Stimulated activated CD8-positive, alpha-beta memory T cell treated with anti-CD3 and anti-CD28 coated beads, Interleukin-2, amount 100 ng/mL, for 1 hour (primary cell): ENCODE data around the gene ELOF1.

ENCODE experiments used
- DNase-seq, 2 donors: peaks; one replicate each; pipeline ENCODE4 v3.0.0-alpha.2; 2020; ENCODE audit warnings: low read depth in 2 of 2

ELOF1 gene

GRCh38 chr19:11535792-11536595 is 23.0 kb downstream of the ELOF1 start:
- DNase-seq, result peak; percentile 64 to 70

- no peak for DNase-seq
These were observed 24.1 kb downstream of the ELOF1 start for GRCh38 chr19:11534948-11535347.

- no peak for DNase-seq
These were observed 24.5 kb downstream of the ELOF1 start for GRCh38 chr19:11534538-11534937.

GRCh38 chr19:11530432-11530831 is 28.6 kb downstream of the ELOF1 start:
- DNase-seq, result no peak

GRCh38 chr19:11528551-11529341 is 30.3 kb downstream of the ELOF1 start, which contains the start of gene ECSIT:
TSS of gene ECSIT (minus strand) at chr19:11529134. CDS start at chr19:11519170, 9,964 bp downstream.
- peak; percentile 82 to 84 for DNase-seq

- DNase-seq, result no peak
These were observed 39.9 kb downstream of the ELOF1 start for GRCh38 chr19:11519138-11519537.

GRCh38 chr19:11513946-11514345 is 45.1 kb downstream of the ELOF1 start:
- no peak for DNase-seq

GRCh38 chr19:11510444-11510843 is 48.6 kb downstream of the ELOF1 start:
- DNase-seq, result no peak

- DNase-seq, result no peak
These were observed 51.5 kb downstream of the ELOF1 start for GRCh38 chr19:11507370-11508078.

GRCh38 chr19:11506967-11507366 is 52.1 kb downstream of the ELOF1 start:
- DNase-seq, result no peak

GRCh38 chr19:11506101-11506555 is 52.9 kb downstream of the ELOF1 start:
- no peak for DNase-seq

GRCh38 chr19:11505504-11506100 is 53.4 kb downstream of the ELOF1 start, which contains the start of gene ZNF653:
TSS of gene ZNF653 (minus strand) at chr19:11505839. CDS start at chr19:11505786, 53 bp downstream.
- DNase-seq, result peak; percentile 91 to 92

- DNase-seq, result peak; percentile 83 to 92
These were observed 54.0 kb downstream of the ELOF1 start for GRCh38 chr19:11505032-11505503.

- DNase-seq, result no peak
These were observed 54.5 kb downstream of the ELOF1 start for GRCh38 chr19:11504502-11505031.
